ENCODE measurements around the gene WNT3.

GRCh38 chr17:46800573-46800972, 17.9 kb downstream of the WNT3 start:
- TF ChIP-seq EZH2 (IDR thresholded peaks at IDR 0.05), result no peak
- TF ChIP-seq, protein P1, sequence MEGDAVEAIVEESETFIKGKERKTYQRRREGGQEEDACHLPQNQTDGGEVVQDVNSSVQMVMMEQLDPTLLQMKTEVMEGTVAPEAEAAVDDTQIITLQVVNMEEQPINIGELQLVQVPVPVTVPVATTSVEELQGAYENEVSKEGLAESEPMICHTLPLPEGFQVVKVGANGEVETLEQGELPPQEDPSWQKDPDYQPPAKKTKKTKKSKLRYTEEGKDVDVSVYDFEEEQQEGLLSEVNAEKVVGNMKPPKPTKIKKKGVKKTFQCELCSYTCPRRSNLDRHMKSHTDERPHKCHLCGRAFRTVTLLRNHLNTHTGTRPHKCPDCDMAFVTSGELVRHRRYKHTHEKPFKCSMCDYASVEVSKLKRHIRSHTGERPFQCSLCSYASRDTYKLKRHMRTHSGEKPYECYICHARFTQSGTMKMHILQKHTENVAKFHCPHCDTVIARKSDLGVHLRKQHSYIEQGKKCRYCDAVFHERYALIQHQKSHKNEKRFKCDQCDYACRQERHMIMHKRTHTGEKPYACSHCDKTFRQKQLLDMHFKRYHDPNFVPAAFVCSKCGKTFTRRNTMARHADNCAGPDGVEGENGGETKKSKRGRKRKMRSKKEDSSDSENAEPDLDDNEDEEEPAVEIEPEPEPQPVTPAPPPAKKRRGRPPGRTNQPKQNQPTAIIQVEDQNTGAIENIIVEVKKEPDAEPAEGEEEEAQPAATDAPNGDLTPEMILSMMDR (IDR thresholded peaks at IDR 0.05 in 2 of 3, conservative IDR thresholded peaks at IDR 0.05 in 1 of 3; ENCODE audit: borderline replicate concordance in 1 of 3, insufficient read depth in 1 of 3, low read depth in 2 of 3, low read length in 2 of 3), result no peak
- no peak for TF ChIP-seq POLR2A (IDR thresholded peaks at IDR 0.05; ENCODE audit: borderline replicate concordance, extremely low read depth, insufficient read depth, insufficient read length)
- no peak for TF ChIP-seq POLR2AphosphoS5 (IDR thresholded peaks at IDR 0.05; ENCODE audit: low read depth, low read length)
- TF ChIP-seq ZFX (IDR thresholded peaks at IDR 0.05), result no peak
- no peak for TF ChIP-seq ZNF274 (IDR thresholded peaks at IDR 0.05; ENCODE audit: low read depth, low read length)
- TF ChIP-seq YY1 (IDR thresholded peaks at IDR 0.05; ENCODE audit: extremely low read depth, insufficient replicate concordance, low read depth, low read length), result no peak
- TF ChIP-seq SIN3A (IDR thresholded peaks at IDR 0.05; ENCODE audit: low read depth), result no peak

Data from HCT116 (cell line).